OCI-LY1 (cell line): ENCODE data around the gene SLC1A4.
"Not testable (repeated sequence)": the region's sequence is repeated elsewhere in the genome, so short reads cannot be mapped to it uniquely, and the experiment has no call there.

Source experiments
- H2AFZ ChIP-seq: fragments of 200-600 bp; sonication (generic), shearing (Covaris generic); 2 replicates; pipeline ENCODE4 v1.6.0; 2014; ENCODE audit warnings: antibody characterized with exemption, mild to moderate bottlenecking, low read length
- H3F3A ChIP-seq: fragments of 200-600 bp; sonication (generic), shearing (Covaris generic); 2 replicates; pipeline ENCODE4 v1.6.0; 2014; ENCODE audit warnings: mild to moderate bottlenecking, antibody characterized with exemption, low read length, moderate library complexity; ENCODE audit not compliant: insufficient read depth
- H3K27ac ChIP-seq: fragments of 200-600 bp; sonication (generic); 2 replicates; pipeline ENCODE4 v1.5.1; 2014; ENCODE audit warnings: low read length, mixed run types, mild to moderate bottlenecking, low read depth; ENCODE audit not compliant: poor library complexity, severe bottlenecking
- H3K27me3 ChIP-seq: fragments of 200-600 bp; sonication (generic); 2 replicates; pipeline ENCODE4 v1.6.0; 2014; ENCODE audit warnings: antibody characterized with exemption, mild to moderate bottlenecking, low read length, moderate library complexity; ENCODE audit not compliant: insufficient read depth
- H3K36me3 ChIP-seq: fragments of 200-600 bp; sonication (generic); 2 replicates; pipeline ENCODE4 v1.6.1; 2014; ENCODE audit warnings: mild to moderate bottlenecking, antibody characterized with exemption, low read length, moderate library complexity, mixed read lengths; ENCODE audit not compliant: insufficient read depth
- H3K4me1 ChIP-seq: fragments of 200-600 bp; sonication (generic); 2 replicates; pipeline ENCODE4 v1.5.1; 2014; ENCODE audit warnings: mild to moderate bottlenecking, low read length, moderate library complexity; ENCODE audit not compliant: insufficient read depth, severe bottlenecking
- H3K4me2 ChIP-seq: fragments of 200-600 bp; sonication (generic), shearing (Covaris generic); 2 replicates; pipeline ENCODE4 v1.6.1; 2014; ENCODE audit warnings: low read length
- H3K4me3 ChIP-seq: fragments of 200-600 bp; sonication (generic); 2 replicates; pipeline ENCODE4 v1.5.1; 2014; ENCODE audit warnings: low read length, low read depth, mild to moderate bottlenecking, mixed read lengths; ENCODE audit not compliant: poor library complexity, severe bottlenecking
- H3K79me2 ChIP-seq: fragments of 200-600 bp; shearing (Covaris generic); 2 replicates; pipeline ENCODE4 v1.6.1; 2016; ENCODE audit warnings: mixed run types, low read length, mixed read lengths; ENCODE audit not compliant: insufficient read depth
- H3K9ac ChIP-seq: fragments of 200-600 bp; sonication (generic), shearing (Covaris generic); 2 replicates; pipeline ENCODE4 v1.6.1; 2014; ENCODE audit warnings: mild to moderate bottlenecking, low read length, mixed read lengths
- H3K9me2 ChIP-seq: fragments of 200-600 bp; sonication (generic), shearing (Covaris generic); 2 replicates; pipeline ENCODE4 v1.6.1; 2014; ENCODE audit warnings: low read depth, mild to moderate bottlenecking, low read length, mixed read lengths
- H3K9me3 ChIP-seq: fragments of 200-600 bp; shearing (Covaris generic); 2 replicates; pipeline ENCODE4 v1.6.1; 2014; ENCODE audit warnings: low read length, mixed read lengths
- H4K20me1 ChIP-seq: fragments of 200-600 bp; sonication (generic), shearing (Covaris generic); 2 replicates; pipeline ENCODE4 v1.6.0; 2016; ENCODE audit warnings: mild to moderate bottlenecking, low read length; ENCODE audit not compliant: insufficient read depth
- CTCF ChIP-seq: fragments of 200-600 bp; sonication (generic), shearing (Covaris generic); IDR thresholded peaks from 2 replicates; pipeline ENCODE4 v1.5.1; 2017; ENCODE audit warnings: mild to moderate bottlenecking, antibody characterized with exemption, low read length, moderate library complexity, mixed read lengths
- EZH2 ChIP-seq: fragments of 200-600 bp; sonication (generic), shearing (Covaris generic); IDR thresholded peaks from 2 replicates; pipeline ENCODE4 v1.8.0; 2017; ENCODE audit warnings: borderline replicate concordance, mixed run types, mild to moderate bottlenecking, antibody characterized with exemption, low read length, moderate library complexity, mixed read lengths

Gene SLC1A4

GRCh38 chr2:64966017-64966416 is 23.2 kb upstream of the SLC1A4 start:
- no peaks in the 10 kb centered on the region for H3F3A ChIP-seq
- no peak overlapping the region for H3K27ac ChIP-seq
- no peak overlapping the region for H3K4me3 ChIP-seq
- H3K9me3 ChIP-seq, result no peaks in the 10 kb centered on the region
- H3K27me3 ChIP-seq, result no peaks in the 10 kb centered on the region
- no peaks in the 10 kb centered on the region for H3K4me1 ChIP-seq
- H2AFZ ChIP-seq, result no peak overlapping the region
- H3K36me3 ChIP-seq, result no peaks in the 10 kb centered on the region
- H3K9me2 ChIP-seq, result no peaks in the 10 kb centered on the region
- no peaks in the 10 kb centered on the region for H3K79me2 ChIP-seq
- no peak overlapping the region for H3K4me2 ChIP-seq
- no peaks in the 10 kb centered on the region for H4K20me1 ChIP-seq
- no peak for TF ChIP-seq CTCF
- TF ChIP-seq EZH2, result no peak
- H3K9ac ChIP-seq, result no peak overlapping the region

GRCh38 chr2:64966839-64967238 is 22.4 kb upstream of the SLC1A4 start:
- no peak overlapping the region for H3K4me2 ChIP-seq
- no peak overlapping the region for H3K27ac ChIP-seq
- H3K27me3 ChIP-seq, result no peaks in the 10 kb centered on the region
- H2AFZ ChIP-seq, result no peak overlapping the region
- H3F3A ChIP-seq, result no peaks in the 10 kb centered on the region
- H3K9ac ChIP-seq, result no peak overlapping the region
- no peaks in the 10 kb centered on the region for H4K20me1 ChIP-seq
- H3K36me3 ChIP-seq, result no peaks in the 10 kb centered on the region
- no peaks in the 10 kb centered on the region for H3K4me1 ChIP-seq
- TF ChIP-seq CTCF, result no peak
- no peak for TF ChIP-seq EZH2
- H3K79me2 ChIP-seq, result no peaks in the 10 kb centered on the region
- H3K4me3 ChIP-seq, result no peak overlapping the region
- H3K9me3 ChIP-seq, result no peaks in the 10 kb centered on the region
- H3K9me2 ChIP-seq, result no peaks in the 10 kb centered on the region

GRCh38 chr2:64967601-64968000 is 21.6 kb upstream of the SLC1A4 start:
- H3K9me3 ChIP-seq, result no peaks in the 10 kb centered on the region
- H3K4me2 ChIP-seq, result no peak overlapping the region
- no peaks in the 10 kb centered on the region for H3K79me2 ChIP-seq
- H3K27me3 ChIP-seq, result no peaks in the 10 kb centered on the region
- no peak overlapping the region for H2AFZ ChIP-seq
- no peaks in the 10 kb centered on the region for H3K36me3 ChIP-seq
- no peaks in the 10 kb centered on the region for H3F3A ChIP-seq
- H3K9me2 ChIP-seq, result no peaks in the 10 kb centered on the region
- TF ChIP-seq CTCF (no peak), EZH2 (no peak)
- no peak overlapping the region for H3K4me3 ChIP-seq
- H4K20me1 ChIP-seq, result no peaks in the 10 kb centered on the region
- no peaks in the 10 kb centered on the region for H3K4me1 ChIP-seq
- no peak overlapping the region for H3K27ac ChIP-seq
- no peak overlapping the region for H3K9ac ChIP-seq

- H4K20me1 ChIP-seq, H3K27ac ChIP-seq, H3K9me2 ChIP-seq, H3K4me2 ChIP-seq, H3K79me2 ChIP-seq, H2AFZ ChIP-seq, H3K9me3 ChIP-seq, H3K4me1 ChIP-seq, H3K27me3 ChIP-seq, H3F3A ChIP-seq, H3K9ac ChIP-seq, H3K36me3 ChIP-seq, H3K4me3 ChIP-seq: not testable (repeated sequence)
Measured at GRCh38 chr2:64969086-64969485, 20.1 kb upstream of the SLC1A4 start.
